ENCODE measurements around the gene CYCS.

The CYCS gene

DNA sequence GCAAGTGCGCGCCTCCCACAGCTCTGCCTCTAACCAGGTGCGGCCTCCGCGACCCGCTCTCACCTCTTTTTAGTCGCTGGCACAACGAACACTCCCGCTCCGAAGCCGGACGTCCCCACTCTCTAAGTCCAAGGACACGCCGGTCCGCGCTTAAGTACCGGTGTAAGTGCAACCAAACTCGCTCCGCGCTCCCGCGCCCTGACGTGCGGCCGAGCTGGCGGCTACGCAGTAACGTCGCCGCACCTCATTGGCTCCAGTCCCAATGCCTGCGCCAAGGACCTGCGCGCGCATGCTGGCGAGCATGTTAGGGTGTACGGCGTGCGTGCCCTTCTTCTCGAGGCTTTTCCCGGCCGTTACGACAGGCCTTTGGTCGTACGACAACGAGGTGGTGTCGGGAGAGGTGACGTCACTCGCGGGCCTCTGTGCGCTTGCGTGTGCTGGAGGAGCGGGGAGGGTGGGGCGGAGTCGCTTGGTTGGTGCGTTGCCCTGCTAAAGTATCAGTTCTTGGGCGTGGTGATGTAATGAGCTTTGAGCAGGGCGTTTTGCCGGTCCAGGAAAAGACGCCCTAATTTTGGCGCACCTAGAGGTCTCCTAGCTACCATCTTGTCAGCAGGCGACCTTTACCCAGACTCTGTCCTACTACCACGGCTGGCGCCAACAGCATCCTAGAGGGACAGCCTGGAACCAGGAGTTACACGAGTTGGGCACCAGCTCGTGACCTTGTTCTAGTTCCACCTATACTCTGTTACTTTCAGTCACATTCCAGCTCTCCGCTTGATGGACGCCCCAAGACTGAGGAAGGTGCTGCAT lies at the start of gene CYCS:
Gene CYCS (minus strand): TSS at position 124 of the 810 bp plus-strand sequence. CDS start 1,141 bp downstream, outside the sequence.
- peak; percentile 100 for DNase-seq

DNA sequence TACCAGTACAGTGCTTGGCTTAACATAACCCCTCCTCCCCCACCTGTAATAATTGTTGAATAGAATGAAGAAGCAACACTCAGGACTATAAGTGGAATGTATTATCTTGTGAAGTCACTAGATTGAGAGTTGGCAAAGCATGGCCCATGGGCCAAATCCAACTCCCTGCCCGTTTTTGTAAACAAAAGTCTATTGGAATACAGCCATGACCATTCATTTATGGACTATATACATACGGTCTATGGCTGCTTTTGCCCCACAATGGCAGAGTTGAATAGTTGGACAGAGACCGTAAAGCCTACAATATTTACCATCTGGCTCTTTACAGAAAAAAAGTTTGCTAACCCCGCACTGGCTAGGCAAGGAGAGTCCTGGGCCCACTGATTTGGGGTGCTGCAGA lies 48.1 kb upstream of the CYCS start:
- no peak for DNase-seq

DNA sequence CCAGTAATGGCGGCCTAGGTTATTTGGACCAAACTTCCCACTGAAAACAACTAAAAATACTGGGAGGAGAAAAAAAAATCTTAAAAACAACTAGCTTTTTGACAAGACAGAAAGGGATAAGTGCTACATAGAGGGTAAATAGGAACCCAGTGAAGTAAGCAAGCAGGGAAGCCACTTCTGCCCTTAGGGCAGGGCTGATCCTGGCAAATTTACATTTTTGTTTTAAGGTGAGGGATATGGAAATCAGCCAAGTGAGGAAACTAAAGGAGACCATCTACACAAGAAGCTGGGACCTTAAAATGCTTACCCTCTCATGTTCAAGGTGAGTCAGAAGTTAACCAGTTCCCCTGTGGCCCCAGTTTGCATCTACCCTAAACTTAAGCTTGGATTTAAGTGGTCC lies 46.5 kb upstream of the CYCS start:
- no peak for DNase-seq

DNA sequence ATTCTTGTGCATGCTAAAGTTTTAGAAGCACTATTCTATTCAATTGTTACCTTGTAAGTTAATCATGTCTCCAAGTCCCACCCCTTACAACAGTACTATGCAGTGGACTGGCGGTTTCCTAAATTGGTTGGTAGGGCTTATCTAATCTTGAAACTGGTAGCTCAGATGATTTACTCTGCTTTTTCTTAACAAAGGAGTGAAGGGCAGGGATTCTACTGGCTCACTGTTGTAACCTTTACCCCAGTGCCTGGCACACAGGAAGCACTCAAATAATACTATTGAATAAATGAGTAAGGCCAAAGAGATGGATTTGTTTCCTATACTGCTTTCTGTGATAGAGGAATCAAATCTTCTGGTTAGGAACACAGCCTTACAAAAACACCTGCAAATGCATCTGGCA lies 46.0 kb upstream of the CYCS start:
- no peak for DNase-seq

DNA sequence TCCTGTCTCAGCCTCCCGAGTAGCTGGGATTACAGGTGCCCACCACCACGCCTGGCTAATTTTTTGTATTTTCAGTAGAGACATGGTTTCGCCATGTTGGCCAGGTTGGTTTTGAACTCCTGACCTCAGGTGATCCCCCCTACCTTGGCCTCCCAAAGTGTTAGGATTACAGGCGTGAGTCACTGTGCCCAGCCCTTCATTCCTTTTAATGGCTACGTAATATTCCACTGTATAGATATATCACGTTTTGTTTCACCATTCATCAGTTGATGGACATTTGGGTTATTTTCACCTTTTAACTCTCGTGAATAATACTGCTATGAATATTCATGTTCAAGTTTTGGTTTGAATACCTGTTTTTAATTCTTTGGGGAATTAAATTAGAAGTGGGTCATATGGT lies 44.6 kb upstream of the CYCS start:
- no peak for DNase-seq

DNA sequence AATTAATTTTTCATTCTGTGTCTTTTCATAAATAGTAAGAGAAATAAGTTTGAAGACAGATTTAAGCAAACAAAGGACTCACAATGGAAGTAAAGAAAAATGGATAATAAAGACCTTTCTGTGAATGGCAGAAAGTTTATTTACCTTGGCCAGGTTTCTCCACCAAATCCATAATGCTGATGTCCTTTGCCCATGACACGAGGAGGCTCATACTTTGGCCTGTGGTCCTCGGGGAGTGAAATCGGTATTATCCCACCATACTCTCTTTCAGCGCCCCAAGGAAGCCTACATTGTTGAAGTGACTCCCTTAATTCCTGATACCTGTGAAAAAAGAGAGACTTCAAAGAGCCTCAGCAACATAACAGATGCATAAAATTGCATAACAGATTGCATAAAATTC lies 43.1 kb upstream of the CYCS start:
- DNase-seq = no peak

DNA sequence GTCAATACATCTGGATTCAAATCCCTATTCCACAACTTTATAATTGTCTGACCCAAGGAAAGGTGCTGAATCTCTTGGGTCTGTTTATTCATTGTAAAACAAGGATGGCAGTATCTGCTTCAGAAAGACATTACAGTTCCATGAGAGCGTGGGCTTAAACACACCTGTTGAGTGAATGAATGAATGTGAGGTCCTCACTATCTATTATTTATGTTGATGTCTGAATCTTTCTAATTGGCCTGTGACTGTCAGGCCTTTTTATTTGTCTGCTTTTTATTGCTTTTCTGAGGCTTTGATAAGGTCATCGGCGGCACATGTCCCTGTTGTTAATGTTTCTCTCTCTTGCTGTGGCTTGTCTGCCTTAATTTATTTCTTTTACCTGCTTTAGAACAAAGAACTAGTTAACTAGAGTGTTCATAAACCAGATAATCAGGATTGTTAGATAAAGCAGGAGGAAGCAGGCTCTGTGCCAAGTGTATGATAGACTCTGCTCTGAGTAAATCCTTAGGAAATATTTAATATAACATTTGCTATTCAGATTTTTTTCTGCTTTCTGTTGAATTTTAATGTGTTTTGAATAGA lies 42.3 kb upstream of the CYCS start:
- DNase-seq = no peak

DNA sequence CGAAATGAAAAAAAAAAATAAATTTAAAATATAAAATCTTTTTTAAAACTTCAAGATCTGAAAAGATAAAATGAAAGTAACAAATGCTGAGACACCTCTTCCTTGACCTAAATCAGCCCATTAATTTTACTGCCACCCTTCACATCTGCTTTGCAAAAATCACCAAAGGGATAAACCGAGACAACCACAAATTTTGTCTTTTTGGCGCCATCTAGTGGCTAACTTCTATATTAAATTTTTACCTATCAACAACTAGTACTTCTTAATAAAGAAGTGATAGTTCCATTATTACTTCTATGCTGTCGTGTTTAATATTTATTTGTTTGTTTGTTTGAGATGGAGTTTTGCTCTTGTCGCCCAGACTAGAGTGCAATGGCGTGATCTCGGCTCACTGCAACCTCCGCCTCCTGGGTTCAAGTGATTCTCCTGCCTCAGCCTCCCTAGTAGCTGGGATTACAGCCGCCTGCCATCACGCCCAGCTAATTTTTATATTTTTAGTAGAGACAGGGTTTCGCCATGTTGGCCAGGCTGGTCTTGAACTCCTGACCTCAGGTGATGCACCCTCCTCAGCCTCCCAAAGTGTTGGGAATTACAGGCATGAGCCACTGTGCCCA lies 35.0 kb upstream of the CYCS start:
- DNase-seq = peak; percentile 75

DNA sequence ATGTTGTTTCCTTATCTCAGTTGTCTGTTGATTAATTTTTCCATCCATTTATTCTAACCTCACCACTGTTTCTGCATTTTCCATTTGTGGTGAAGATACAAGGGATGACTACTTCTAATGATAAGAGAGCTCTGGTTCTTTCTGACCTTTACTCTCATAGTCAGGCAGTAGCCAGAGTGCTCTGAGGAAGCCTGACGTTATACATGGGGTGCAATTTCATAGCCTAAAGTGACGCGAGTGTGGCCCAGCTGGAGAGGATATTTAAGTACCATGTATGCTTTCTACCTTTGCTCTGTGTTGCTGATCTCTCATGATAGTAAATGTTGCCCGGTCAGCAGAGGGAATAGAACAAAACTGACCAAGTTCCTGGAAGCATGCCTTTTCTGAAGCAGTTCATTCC lies 33.9 kb upstream of the CYCS start:
- no peak for DNase-seq

DNA sequence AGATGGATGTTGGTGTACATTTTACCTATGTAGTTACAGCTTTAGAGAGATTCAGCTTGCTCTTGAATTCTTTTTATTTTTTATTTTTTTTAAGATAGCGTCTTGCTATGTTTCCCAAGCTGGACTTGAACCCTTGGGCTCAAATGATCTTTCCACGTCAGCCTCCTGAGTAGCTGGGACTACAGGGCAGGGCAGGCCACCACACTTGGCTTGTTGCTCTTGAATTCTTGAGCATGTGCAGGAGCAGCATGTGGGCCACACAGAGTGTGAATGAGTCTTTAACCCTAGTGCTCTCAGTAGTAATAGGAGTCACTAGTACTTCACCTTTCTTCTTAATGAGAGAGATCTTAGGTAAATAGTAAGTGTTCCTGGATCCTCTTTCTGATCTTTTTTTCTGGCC lies 26.7 kb upstream of the CYCS start:
- no peak for DNase-seq

DNA sequence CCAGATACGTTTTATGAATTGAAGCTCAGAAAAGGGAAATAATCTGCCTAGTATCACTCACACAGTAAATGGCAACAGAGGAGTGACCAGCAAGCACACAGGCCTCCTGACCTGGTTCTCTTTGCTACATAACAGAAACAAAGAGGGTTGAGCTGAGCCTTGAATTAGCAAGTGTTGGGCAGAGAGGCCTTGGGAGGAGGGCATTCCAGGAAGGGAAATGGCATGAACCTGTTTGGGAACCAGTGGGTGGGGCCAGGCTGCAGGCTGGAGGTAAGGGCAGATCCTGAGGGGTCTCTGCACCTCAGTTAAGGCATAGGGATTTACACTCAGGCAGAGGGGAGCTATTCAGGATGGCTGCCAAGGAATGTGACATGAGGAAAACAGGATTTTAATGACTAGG lies 24.8 kb upstream of the CYCS start:
- DNase-seq = no peak

DNA sequence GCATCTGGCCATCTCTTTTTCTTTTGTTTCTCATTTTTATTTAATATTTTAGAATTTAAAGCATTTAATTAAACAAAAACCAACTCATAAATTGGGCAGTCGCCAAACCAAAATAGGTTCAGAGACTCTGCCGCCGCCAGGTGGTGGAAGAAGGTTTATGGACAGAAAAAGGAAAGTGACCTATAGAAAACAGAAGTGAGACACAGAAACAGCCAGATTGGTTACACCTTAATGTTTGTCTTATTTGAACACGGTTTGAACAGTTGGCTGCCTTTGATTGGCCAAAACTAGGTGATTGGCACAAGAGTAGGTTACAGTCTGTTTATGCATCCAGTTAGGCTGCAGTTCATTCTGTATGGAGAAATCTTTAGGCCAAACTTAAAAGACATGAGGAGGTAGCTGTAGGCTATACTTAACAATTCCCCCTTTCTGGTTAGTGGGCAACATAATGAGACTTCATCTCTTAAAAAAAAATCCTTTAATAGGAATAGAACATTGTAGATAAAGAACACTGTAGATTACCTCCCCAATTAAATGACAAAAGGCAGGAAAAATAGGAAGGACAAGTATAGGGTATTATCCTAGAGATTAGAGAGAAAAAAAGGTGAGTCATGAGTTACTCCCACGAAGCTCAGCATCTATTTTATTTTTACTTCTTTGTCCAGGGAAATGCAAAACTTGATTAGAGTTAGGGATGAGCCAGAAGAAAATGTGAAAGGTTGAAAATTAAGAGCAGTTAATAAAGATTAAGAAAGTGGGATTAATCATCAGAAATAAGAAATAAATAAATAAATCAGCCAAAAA lies 23.9 kb upstream of the CYCS start:
- no peak for DNase-seq

DNA sequence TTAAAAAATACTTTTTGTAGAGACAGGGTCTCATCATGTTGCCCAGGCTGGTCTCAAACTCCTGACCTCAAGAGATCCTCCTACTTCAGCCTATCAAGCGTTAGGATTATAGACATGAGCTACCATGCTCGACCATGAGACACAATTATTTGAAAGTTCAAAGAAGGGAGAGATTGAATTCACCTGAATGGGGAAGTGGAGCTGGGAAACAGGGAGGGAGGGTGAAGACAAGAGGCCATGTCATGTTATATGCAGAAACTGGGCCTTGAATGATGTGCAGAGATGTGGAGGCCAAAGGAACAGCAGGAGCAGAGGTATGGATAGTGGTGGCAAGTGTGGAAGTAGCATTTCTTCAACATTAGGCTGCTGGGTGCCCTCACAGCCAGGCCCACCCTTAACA lies 18.7 kb upstream of the CYCS start:
- no peak for DNase-seq

DNA sequence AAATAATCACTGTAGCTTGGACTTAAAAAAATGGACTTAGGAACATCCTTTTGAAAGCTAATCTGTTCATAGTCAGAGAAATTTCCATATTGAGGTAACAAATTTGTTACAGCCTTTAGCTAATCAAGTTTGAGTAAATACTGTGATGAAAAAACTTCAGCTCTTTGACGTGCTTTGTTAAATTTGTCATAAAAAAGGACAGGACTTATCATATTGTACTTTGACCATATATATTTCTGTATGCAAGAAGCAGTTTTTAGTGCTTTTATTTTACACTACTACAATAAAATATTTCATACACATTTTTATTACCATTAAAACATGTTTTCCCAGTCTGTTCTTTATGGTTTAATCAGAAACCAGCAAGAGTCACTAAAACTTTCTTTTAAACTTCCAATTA lies 14.5 kb upstream of the CYCS start:
- no peak for DNase-seq

DNA sequence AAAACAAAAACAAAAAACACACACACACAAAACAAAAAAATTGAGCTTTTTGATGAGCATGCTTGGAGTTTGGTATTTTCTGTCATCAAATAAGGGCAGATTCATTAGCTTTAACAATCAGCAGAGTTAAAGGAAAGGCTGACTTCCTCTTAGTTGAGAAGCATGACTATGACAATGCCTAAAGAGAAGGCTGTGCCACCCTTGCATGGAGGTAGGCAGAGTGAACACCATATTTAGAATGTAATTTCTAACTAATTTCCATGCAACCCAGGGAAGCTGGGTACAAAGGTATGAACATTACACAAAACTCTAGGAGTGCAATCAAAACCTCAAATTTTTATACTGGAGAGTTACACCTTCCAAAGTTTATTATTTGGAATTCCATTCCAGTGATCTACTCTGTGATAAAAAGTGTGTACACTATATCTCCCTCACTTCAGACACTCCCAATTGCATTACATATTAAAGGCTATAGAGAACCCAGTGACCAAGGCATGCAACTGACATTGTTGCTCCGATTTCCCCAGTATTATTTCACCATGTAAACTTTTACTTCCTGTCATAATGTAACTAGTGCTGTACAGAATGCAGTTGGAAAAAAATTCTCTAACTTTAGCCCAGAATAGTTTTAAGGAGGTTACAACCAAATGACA lies 9.4 kb upstream of the CYCS start:
- DNase-seq = no peak

DNA sequence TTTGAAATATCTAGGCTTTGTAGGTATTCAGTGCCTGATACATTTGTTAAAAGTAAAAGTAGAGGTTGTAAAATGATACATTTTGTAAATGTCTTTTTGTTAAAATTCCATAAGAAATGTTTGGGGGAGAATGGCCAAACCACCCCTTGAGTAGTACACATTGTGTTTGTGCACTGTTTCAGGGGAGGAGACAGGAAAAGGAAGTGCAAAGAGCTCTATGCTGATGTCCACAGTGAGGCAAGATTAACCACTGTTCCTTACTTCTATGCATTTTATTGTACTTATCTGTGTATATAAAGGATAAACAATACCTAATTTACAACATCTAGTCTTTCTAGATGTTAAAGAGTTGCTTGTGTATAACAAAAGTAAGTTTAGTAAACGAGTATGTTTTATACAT lies 7.4 kb upstream of the CYCS start:
- DNase-seq = no peak

DNA sequence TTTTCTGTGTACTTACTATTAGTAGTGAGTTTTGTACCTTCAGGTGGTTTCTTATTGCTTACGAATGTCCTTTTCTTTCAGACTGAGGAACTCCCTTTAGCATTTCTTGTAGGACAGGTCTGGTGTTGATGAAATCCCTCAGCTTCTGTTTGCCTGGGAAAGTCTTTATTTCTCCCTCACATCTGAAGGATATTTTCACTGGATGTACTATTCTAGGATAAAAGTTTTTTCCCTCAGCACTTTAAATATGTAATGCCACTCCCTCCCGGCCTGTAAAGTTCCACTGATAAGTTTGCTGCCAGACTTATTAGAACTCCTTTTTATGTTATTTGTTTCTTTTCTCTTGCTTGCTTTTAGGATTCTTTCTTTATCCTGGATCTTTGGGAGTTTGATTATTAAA lies 1.7 kb upstream of the CYCS start:
- DNase-seq = no peak

DNA sequence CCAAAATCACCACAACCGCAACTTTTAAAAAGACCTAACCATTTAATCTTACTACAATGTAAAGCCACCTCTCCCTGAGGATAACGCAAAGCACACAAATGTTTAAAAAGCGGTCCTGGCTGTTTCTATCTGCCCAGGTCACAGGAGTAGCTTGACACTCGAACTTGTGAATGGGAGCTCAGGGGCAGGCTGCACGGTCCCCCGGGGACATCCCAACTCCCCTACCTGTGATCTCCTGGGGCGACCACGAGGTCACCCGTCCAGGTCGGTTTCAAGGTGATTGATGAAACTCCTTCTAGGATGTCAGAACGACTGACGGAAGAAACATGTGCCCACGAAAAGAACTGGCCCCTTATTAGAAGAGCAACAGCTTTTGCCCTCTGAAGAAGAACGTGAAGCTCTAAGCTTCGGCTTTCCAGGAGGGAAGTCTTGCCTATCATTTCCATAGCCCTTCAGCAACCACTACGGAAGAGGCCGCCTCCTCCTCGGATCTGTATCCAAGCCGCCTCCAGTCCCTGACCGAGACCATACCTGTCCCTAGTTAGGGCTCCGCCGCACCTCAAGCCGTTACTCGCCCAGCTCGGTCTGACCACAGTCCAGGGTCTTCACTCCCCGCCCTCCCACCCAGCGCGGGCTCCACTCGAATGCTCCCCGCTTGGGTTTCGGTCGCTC lies 459 bp downstream of the CYCS start:
- DNase-seq = peak; percentile 47

DNA sequence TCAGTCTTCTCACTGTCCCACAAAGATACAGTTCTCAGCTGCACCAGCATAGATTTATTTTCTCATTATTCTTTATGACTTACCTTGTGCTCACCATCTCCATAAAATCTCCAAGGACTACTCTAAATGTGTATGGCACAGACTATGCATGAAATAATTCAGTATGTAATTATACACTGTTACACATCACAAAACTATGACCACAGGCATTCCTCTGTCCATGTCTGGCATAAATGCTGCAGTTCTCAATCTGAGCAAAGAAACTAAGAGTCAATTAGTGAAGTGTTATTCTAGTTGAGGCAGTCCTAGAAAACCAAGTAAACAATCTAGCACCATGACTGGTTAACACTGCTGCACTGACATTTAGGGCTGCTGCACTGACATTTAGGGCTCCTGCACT lies 2.7 kb downstream of the CYCS start:
- DNase-seq = no peak

DNA sequence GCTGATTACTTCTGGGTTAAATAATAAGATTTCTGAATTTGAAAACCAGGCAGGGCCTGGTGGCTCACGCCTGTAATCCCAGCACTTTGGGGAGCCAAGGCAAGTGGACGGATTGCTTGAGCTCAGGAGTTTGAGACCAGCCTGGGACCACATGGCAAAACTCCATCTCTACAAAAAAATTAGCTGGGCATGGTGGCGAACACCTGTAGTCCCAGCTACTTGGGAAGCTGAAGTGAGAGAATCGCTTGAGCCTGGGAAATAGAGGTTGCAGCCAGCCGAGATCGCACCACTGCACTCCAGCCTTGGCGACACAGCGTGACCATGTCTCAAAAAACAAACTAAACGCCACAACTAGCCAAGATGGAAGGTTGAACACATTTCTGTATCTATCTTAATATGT lies 3.5 kb downstream of the CYCS start:
- DNase-seq = no peak

DNA sequence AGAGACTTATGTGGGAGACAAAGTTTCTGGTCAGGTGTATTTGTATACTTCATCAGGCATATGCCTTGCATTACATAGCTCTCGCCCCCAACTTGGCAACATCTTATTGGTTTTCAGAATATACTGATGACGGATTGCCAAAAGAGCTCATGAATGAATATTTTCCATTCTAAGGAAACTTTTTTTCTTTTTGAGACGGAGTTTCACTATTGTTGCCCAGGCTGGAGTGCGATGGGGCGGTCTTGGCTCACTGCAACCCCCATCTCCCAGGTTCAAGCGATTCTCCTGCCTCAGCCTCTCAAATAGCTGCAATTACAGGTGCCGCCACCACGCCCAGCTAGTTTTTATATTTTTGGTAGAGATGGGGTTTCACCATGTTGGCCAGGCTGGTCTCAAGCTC lies 6.0 kb downstream of the CYCS start:
- no peak for DNase-seq

DNA sequence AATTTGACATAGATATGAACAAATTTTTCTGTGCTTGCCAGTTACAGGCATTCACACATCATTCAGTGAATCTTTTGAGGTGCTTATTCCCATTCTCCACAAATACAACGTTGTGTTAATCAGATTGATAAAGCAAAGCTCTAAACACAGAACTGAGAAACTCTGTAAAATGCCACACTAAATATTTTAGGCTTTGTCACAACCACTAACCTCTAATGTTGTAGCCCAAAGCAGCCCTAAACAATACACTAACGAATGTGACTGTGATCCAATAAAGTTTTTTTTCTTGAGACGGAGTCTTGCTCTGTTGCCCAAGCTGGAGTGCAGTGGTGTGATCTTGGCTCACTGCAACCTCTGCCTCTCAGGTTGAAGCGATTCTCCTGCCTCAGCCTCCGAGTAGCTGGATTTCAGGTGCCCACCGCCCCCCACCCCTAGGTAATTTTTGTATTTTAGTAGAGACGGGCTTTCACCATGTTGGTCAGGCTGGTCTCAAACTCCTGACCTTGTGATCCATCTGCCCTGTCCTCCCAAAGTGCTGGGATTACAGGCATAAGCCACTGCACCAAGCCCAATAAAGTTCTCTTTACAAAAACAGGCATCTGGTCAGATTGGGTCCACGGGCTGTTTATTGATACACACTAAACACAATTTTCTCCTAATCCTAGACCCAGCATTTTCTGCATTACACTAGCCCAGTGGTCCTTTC lies 6.9 kb downstream of the CYCS start:
- no peak for DNase-seq
